NCI-H2029 (cell line): ENCODE data around the gene NET1.

Source experiments
- DNase-seq: peaks from one replicate; lab custom pipeline; 2025; lab: John Stamatoyannopoulos, UW

The NET1 gene

GRCh38 chr10:5482016-5482415, 69.7 kb downstream of the NET1 start:
- DNase-seq: no peak

GRCh38 chr10:5484205-5484604, 71.8 kb downstream of the NET1 start:
- DNase-seq: no peak

GRCh38 chr10:5485290-5485689, 72.9 kb downstream of the NET1 start:
- DNase-seq: no peak

- DNase-seq: no peak
Measured at GRCh38 chr10:5485948-5486852, 73.8 kb downstream of the NET1 start.

GRCh38 chr10:5486853-5487235, 74.5 kb downstream of the NET1 start:
- DNase-seq: no peak

- peak; percentile 87 for DNase-seq
Measured at GRCh38 chr10:5488272-5489161, 76.2 kb downstream of the NET1 start.

GRCh38 chr10:5490032-5490431, 77.7 kb downstream of the NET1 start:
- no peak for DNase-seq

GRCh38 chr10:5490698-5491464, 78.5 kb downstream of the NET1 start:
- DNase-seq: no peak

- DNase-seq: no peak
Measured at GRCh38 chr10:5491477-5491876, 79.1 kb downstream of the NET1 start.

- no peak for DNase-seq
Measured at GRCh38 chr10:5492322-5492855, 80.0 kb downstream of the NET1 start.

- no peak for DNase-seq
Measured at GRCh38 chr10:5492929-5493576, 80.7 kb downstream of the NET1 start.

- no peak for DNase-seq
Measured at GRCh38 chr10:5493691-5494090, 81.3 kb downstream of the NET1 start.

GRCh38 chr10:5494611-5495010, 82.3 kb downstream of the NET1 start:
- DNase-seq: no peak

- DNase-seq: no peak
Measured at GRCh38 chr10:5496261-5497250, 84.2 kb downstream of the NET1 start.

- DNase-seq: no peak
Measured at GRCh38 chr10:5497289-5497688, 84.9 kb downstream of the NET1 start.

GRCh38 chr10:5497948-5498730, 85.8 kb downstream of the NET1 start:
- DNase-seq: no peak

- DNase-seq: no peak
Measured at GRCh38 chr10:5498791-5499492, 86.6 kb downstream of the NET1 start.

GRCh38 chr10:5499493-5500140, 87.3 kb downstream of the NET1 start, which contains the start of gene CALML5:
CALML5 (minus strand) TSS chr10:5499570; CDS start chr10:5499438, 132 bp downstream.
- DNase-seq: no peak
